SK-N-SH treated with all-trans-retinoic acid at 6 μM for 48 hours (cell line): ENCODE measurements around the gene TMUB1.

Experiments used
- ATAC-seq: fragments of 200-7000 bp; cut with Tn5 transposase; 3 replicates; pipeline ENCODE4 v1.9.1; 2020; ENCODE audit warnings: mild to moderate bottlenecking, moderate library complexity
- BACH2 ChIP-seq: fragments of 250-450 bp; sonication (Bioruptor Pico); IDR thresholded peaks from 2 replicates; pipeline ENCODE4 v1.9.0; 2021; ENCODE audit warnings: mild to moderate bottlenecking, borderline replicate concordance
- CREB5 ChIP-seq: fragments of 250-450 bp; sonication (Bioruptor Pico); IDR thresholded peaks from 2 replicates; pipeline ENCODE4 v1.5.1; 2020; ENCODE audit warnings: low read depth, mild to moderate bottlenecking, moderate library complexity
- CSRNP3 ChIP-seq: fragments of 250-450 bp; sonication (Bioruptor Pico); IDR thresholded peaks from 2 replicates; pipeline ENCODE4 v1.5.1; 2021; ENCODE audit warnings: mild to moderate bottlenecking, moderate library complexity
- ESRRG ChIP-seq: fragments of 250-450 bp; sonication (Bioruptor Pico); IDR thresholded peaks from 2 replicates; pipeline ENCODE4 v1.6.1; 2021; ENCODE audit warnings: mild to moderate bottlenecking
- GLIS3 ChIP-seq: fragments of 250-450 bp; sonication (Bioruptor Pico); IDR thresholded peaks from 2 replicates; pipeline ENCODE4 v1.5.0; 2020; ENCODE audit warnings: mild to moderate bottlenecking, moderate library complexity
- ISL1 ChIP-seq: fragments of 250-450 bp; sonication (Bioruptor Pico); IDR thresholded peaks from 2 replicates; pipeline ENCODE4 v2.1.2; 2022; ENCODE audit warnings: mild to moderate bottlenecking, moderate library complexity
- OSR1 ChIP-seq: fragments of 250-450 bp; sonication (Bioruptor Pico); IDR thresholded peaks from 2 replicates; pipeline ENCODE4 v1.8.0; 2022; ENCODE audit warnings: moderate library complexity, mild to moderate bottlenecking, inconsistent platforms
- PATZ1 ChIP-seq: fragments of 250-450 bp; sonication (Bioruptor Pico); IDR thresholded peaks from 2 replicates; pipeline ENCODE4 v1.8.0; 2020; ENCODE audit warnings: mild to moderate bottlenecking, moderate library complexity, borderline replicate concordance
- POU6F1 ChIP-seq: fragments of 250-450 bp; sonication (Bioruptor Pico); IDR thresholded peaks from 2 replicates; pipeline ENCODE4 v1.8.0; 2021; ENCODE audit warnings: low read depth, mild to moderate bottlenecking, moderate library complexity, borderline replicate concordance
- PPARA ChIP-seq: fragments of 250-450 bp; sonication (Bioruptor Pico); IDR thresholded peaks from 2 replicates; pipeline ENCODE4 v1.5.0; 2020; ENCODE audit warnings: mild to moderate bottlenecking, borderline replicate concordance
- RARB ChIP-seq: fragments of 250-450 bp; sonication (Bioruptor Pico); IDR thresholded peaks from 2 replicates; pipeline ENCODE4 v1.8.0; 2021; ENCODE audit warnings: mild to moderate bottlenecking, moderate library complexity
- SNAI2 ChIP-seq: fragments of 250-450 bp; sonication (Bioruptor Pico); IDR thresholded peaks from 2 replicates; pipeline ENCODE4 v1.5.0; 2020; ENCODE audit warnings: mild to moderate bottlenecking, moderate library complexity
- TOX ChIP-seq: fragments of 250-450 bp; sonication (Bioruptor Pico); IDR thresholded peaks from 2 replicates; pipeline ENCODE4 v1.8.0; 2021; ENCODE audit warnings: mild to moderate bottlenecking, moderate library complexity, borderline replicate concordance
- ZC3H10 ChIP-seq: fragments of 250-450 bp; sonication (Bioruptor Pico); IDR thresholded peaks from 2 replicates; pipeline ENCODE4 v1.5.1; 2021; ENCODE audit warnings: mild to moderate bottlenecking, moderate library complexity
- ZFP3 ChIP-seq: fragments of 250-450 bp; sonication (Bioruptor Pico); IDR thresholded peaks from 2 replicates; pipeline ENCODE4 v1.5.0; 2020; ENCODE audit warnings: mild to moderate bottlenecking, moderate library complexity
- ZFP30 ChIP-seq: fragments of 450-650 bp; formaldehyde crosslinking; IDR thresholded peaks from 2 replicates; pipeline ENCODE4 v1.5.0; 2022; ENCODE audit warnings: mild to moderate bottlenecking, moderate library complexity
- ZNF565 ChIP-seq: fragments of 450-650 bp; formaldehyde crosslinking; conservative IDR thresholded peaks from 2 replicates; pipeline ENCODE4 v1.5.0; 2020; ENCODE audit warnings: low read depth, mild to moderate bottlenecking, moderate library complexity
- ZNF70 ChIP-seq: fragments of 450-650 bp; formaldehyde crosslinking; IDR thresholded peaks from 2 replicates; pipeline ENCODE4 v1.5.0; 2020; ENCODE audit warnings: mild to moderate bottlenecking, moderate library complexity
- ZNF8 ChIP-seq: fragments of 450-650 bp; formaldehyde crosslinking; IDR thresholded peaks from 2 replicates; pipeline ENCODE4 v1.5.0; 2020; ENCODE audit warnings: mild to moderate bottlenecking, moderate library complexity

Gene TMUB1

GRCh38 chr7:151063212-151063561 is 20.1 kb downstream of the TMUB1 start:
- ATAC-seq = no peak
- TF ChIP-seq PPARA (CRISPR knock-in tag) (no peak), ZNF70 (CRISPR knock-in tag) (no peak), POU6F1 (CRISPR knock-in tag) (no peak)

- ATAC-seq = no peak
- TF ChIP-seq ZFP3 (CRISPR knock-in tag) = 0 out of 2 replicates have a peak, but pooled peaks have one; percentile 28
- no peak for TF ChIP-seq CSRNP3 (CRISPR knock-in tag)
- TF ChIP-seq ISL1 (CRISPR knock-in tag) = no peak
Measured at GRCh38 chr7:151062399-151063211, 20.7 kb downstream of the TMUB1 start.

GRCh38 chr7:151062111-151062398 is 21.2 kb downstream of the TMUB1 start:
- no peak for ATAC-seq
- TF ChIP-seq SNAI2 (CRISPR knock-in tag) (no peak), ESRRG (CRISPR knock-in tag) (no peak), ZNF8 (CRISPR knock-in tag) (no peak), TOX (CRISPR knock-in tag) (no peak), ZC3H10 (CRISPR knock-in tag) (no peak)
- TF ChIP-seq, all 23 proteins: peak for 0

- no peak for ATAC-seq
- TF ChIP-seq BACH2 (CRISPR knock-in tag) = no peak
- no peak for TF ChIP-seq GLIS3 (CRISPR knock-in tag)
- no peak for TF ChIP-seq CREB5 (CRISPR knock-in tag)
- no peak for TF ChIP-seq OSR1
- TF ChIP-seq RARB (CRISPR knock-in tag) = no peak
- TF ChIP-seq PPARA (CRISPR knock-in tag) = no peak
- TF ChIP-seq ZNF70 (CRISPR knock-in tag) = no peak
- no peak for TF ChIP-seq PATZ1 (CRISPR knock-in tag)
- no peak for TF ChIP-seq ZNF565
- no peak for TF ChIP-seq ZFP30 (CRISPR knock-in tag)
- TF ChIP-seq ZNF8 (CRISPR knock-in tag) = no peak
Measured at GRCh38 chr7:151061213-151062110, 21.8 kb downstream of the TMUB1 start.
